Measurements from ENCODE around the gene CES4A.

Gene CES4A

DNA sequence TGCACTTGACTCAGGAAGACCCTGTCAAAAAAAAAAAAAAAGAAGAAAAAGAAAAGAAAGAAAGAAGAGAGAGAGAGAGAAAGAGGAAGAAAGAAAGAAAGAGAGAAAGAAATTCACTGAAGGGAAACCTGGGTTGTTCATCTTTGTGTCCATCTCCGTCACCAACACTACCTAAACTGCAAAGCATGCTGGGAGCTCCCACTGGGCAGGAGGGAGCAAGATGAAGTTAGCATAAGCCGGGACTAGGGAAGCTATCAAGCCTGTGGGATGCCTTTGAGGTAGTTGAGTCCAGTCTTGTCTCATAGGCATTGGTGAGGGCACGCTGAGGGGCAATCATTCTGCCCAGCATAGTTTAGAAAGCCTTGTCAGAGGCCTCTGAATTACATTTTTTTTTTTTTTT, 32.9 kb downstream of the CES4A start:
- ChIA-PET POLR2A (interaction anchor here (0.7 kb wide), 2 partner anchors 206 to 233 kb away, joined by 5 to 7 read pairs; partner anchors contain the start of gene TMEM208), CTCF (interaction anchor here (0.6 to 13.3 kb wide), 3 partner anchors 79 to 148 kb away, joined by 4 to 155 read pairs (median 104); no protein-coding TSS in a partner anchor)
- H3K4me3 ChIP-seq (ENCODE audit: low read depth, low read length), result no peak overlapping the region
- H3K9me3 ChIP-seq (ENCODE audit: control insufficient read depth, insufficient read depth, low read depth, low read length), result no peaks in the 10 kb centered on the region
- no peaks in the 10 kb centered on the region; the same call in 1 of the 2 replicates for H3K4me1 ChIP-seq (ENCODE audit: control insufficient read depth, insufficient read depth, low read length)
- TF ChIP-seq ZBTB21 (tag by site-specific recombination; IDR thresholded peaks at IDR 0.05), result no peak
- TF ChIP-seq ZNF76 (tag by site-specific recombination; IDR thresholded peaks at IDR 0.05; ENCODE audit: borderline replicate concordance, low read depth), result peak; percentile 49; the same call in 1 of the 2 replicates
- peak; percentile 57 for TF ChIP-seq PRDM1 (tag by site-specific recombination; IDR thresholded peaks at IDR 0.05)
- no peak overlapping the region for H3K27ac ChIP-seq (ENCODE audit: extremely low read depth, low read depth, low read length)
- H3K36me3 ChIP-seq (ENCODE audit: control insufficient read depth in 2 of 2, insufficient read depth in 1 of 2, low read length in 2 of 2), result no peaks in the 10 kb centered on the region

DNA sequence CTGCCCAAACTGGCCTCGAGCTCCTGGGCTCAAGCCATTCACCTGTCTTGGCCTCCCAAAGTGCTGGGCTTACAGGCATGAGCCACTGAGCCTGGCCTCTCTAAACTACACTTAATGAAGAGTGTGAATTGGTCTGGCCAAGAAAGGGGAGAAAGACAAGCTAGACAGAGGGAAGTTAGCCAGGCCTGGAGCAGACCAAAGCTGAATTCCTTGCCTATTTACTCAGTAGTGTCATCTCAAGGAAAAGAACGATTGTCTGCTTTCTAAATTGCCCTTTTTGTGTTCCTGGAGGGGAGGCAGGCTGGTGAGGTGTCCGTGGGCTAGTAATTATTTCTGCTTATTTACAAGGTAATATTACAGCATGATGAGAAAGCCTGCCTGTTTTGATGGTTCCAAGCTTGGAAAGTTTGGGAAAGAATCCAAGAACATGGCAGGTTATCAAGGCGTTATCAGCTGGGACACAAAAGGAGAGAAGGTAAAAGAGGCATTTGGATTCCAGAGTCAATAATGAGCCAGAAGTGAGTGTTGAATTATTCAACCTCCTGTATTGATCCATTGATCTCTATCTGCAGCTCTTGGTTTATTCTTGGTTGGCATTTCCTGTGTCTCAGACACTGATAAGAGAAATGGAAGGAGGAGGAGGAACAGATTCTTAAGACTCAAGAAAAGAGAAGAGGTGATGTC, 34.3 kb downstream of the CES4A start:
- H3K4me1 ChIP-seq (ENCODE audit: control insufficient read depth, insufficient read depth, low read length), result no peaks in the 10 kb centered on the region; the same call in 1 of the 2 replicates
- H3K4me3 ChIP-seq (ENCODE audit: low read depth, low read length), result no peak overlapping the region
- no peaks in the 10 kb centered on the region for H3K36me3 ChIP-seq (ENCODE audit: control insufficient read depth in 2 of 2, insufficient read depth in 1 of 2, low read length in 2 of 2)
- ChIA-PET CTCF (interaction anchor here (0.6 to 13.3 kb wide), 7 partner anchors 8 to 304 kb away, joined by 3 to 155 read pairs (median 5); partner anchors contain the start of genes KCTD19 and LRRC36), POLR2A (interaction anchor here (1.2 kb wide), 1 partner anchor 9 kb away, joined by 3 read pairs; no protein-coding TSS in a partner anchor)
- H3K9me3 ChIP-seq (ENCODE audit: control insufficient read depth, insufficient read depth, low read depth, low read length), result no peaks in the 10 kb centered on the region
- H3K27ac ChIP-seq (ENCODE audit: extremely low read depth, low read depth, low read length), result no peak overlapping the region
- peak; percentile 30; the same call in 1 of the 2 replicates for TF ChIP-seq PRDM1 (tag by site-specific recombination; IDR thresholded peaks at IDR 0.05)
- TF ChIP-seq, protein P1, sequence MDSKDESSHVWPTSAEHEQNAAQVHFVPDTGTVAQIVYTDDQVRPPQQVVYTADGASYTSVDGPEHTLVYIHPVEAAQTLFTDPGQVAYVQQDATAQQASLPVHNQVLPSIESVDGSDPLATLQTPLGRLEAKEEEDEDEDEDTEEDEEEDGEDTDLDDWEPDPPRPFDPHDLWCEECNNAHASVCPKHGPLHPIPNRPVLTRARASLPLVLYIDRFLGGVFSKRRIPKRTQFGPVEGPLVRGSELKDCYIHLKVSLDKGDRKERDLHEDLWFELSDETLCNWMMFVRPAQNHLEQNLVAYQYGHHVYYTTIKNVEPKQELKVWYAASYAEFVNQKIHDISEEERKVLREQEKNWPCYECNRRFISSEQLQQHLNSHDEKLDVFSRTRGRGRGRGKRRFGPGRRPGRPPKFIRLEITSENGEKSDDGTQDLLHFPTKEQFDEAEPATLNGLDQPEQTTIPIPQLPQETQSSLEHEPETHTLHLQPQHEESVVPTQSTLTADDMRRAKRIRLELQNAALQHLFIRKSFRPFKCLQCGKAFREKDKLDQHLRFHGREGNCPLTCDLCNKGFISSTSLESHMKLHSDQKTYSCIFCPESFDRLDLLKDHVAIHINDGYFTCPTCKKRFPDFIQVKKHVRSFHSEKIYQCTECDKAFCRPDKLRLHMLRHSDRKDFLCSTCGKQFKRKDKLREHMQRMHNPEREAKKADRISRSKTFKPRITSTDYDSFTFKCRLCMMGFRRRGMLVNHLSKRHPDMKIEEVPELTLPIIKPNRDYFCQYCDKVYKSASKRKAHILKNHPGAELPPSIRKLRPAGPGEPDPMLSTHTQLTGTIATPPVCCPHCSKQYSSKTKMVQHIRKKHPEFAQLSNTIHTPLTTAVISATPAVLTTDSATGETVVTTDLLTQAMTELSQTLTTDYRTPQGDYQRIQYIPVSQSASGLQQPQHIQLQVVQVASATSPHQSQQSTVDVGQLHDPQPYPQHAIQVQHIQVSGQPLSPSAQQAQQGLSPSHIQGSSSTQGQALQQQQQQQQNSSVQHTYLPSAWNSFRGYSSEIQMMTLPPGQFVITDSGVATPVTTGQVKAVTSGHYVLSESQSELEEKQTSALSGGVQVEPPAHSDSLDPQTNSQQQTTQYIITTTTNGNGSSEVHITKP (tag by site-specific recombination; IDR thresholded peaks at IDR 0.05), result peak; percentile 67
- TF ChIP-seq, protein P2, sequence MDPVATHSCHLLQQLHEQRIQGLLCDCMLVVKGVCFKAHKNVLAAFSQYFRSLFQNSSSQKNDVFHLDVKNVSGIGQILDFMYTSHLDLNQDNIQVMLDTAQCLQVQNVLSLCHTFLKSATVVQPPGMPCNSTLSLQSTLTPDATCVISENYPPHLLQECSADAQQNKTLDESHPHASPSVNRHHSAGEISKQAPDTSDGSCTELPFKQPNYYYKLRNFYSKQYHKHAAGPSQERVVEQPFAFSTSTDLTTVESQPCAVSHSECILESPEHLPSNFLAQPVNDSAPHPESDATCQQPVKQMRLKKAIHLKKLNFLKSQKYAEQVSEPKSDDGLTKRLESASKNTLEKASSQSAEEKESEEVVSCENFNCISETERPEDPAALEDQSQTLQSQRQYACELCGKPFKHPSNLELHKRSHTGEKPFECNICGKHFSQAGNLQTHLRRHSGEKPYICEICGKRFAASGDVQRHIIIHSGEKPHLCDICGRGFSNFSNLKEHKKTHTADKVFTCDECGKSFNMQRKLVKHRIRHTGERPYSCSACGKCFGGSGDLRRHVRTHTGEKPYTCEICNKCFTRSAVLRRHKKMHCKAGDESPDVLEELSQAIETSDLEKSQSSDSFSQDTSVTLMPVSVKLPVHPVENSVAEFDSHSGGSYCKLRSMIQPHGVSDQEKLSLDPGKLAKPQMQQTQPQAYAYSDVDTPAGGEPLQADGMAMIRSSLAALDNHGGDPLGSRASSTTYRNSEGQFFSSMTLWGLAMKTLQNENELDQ (tag by site-specific recombination; IDR thresholded peaks at IDR 0.05; ENCODE audit: low read depth), result no peak

GRCh38 chr16:67023689-67024088, 35.3 kb downstream of the CES4A start:
- no peak overlapping the region for H3K27ac ChIP-seq (ENCODE audit: extremely low read depth, low read depth, low read length)
- H3K9me3 ChIP-seq (ENCODE audit: control insufficient read depth, insufficient read depth, low read depth, low read length), result no peaks in the 10 kb centered on the region
- H3K36me3 ChIP-seq (ENCODE audit: control insufficient read depth in 2 of 2, insufficient read depth in 1 of 2, low read length in 2 of 2), result no peaks in the 10 kb centered on the region
- no peak overlapping the region for H3K4me3 ChIP-seq (ENCODE audit: low read depth, low read length)
- TF ChIP-seq ZNF24 (tag by site-specific recombination; IDR thresholded peaks at IDR 0.05) (no peak), ZNF132 (tag by site-specific recombination; IDR thresholded peaks at IDR 0.05; ENCODE audit: borderline replicate concordance) (no peak), ZNF121 (tag by site-specific recombination; IDR thresholded peaks at IDR 0.05) (peak; percentile 54; the same call in 1 of the 2 replicates), ZNF548 (tag by site-specific recombination; IDR thresholded peaks at IDR 0.05) (no peak), PRDM2 (tag by site-specific recombination; IDR thresholded peaks at IDR 0.05; ENCODE audit: borderline replicate concordance) (no peak), ZNF670 (tag by site-specific recombination; IDR thresholded peaks at IDR 0.05; ENCODE audit: low read depth) (no peak)
- peaks cover 5% of the 10 kb centered on the region; the same call in 1 of the 2 replicates for H3K4me1 ChIP-seq (ENCODE audit: control insufficient read depth, insufficient read depth, low read length)
- POLR2A ChIA-PET, result no interaction called here
- CTCF ChIA-PET, result interaction anchor here (8.0 to 13.3 kb wide), 2 partner anchors 77 to 131 kb away, joined by 104 to 155 read pairs; no protein-coding TSS in a partner anchor

Data from HEK293 (cell line).